PFSK-1 (cell line): Measurements from ENCODE around the gene RHOXF1.

Source experiments
- FOXP2 ChIP-seq: optimal IDR thresholded peaks from 2 replicates; pipeline ENCODE3; 2011; ENCODE audit warnings: borderline replicate concordance, control low read depth, inconsistent platforms; ENCODE audit not compliant: insufficient read depth; ENCODE audit errors: extremely low read length, extremely low read depth
- POLR2AphosphoS5 ChIP-seq: IDR thresholded peaks from 2 replicates; pipeline ENCODE4 v1.6.1; 2012; ENCODE audit warnings: low read depth, mild to moderate bottlenecking, control low read depth, low read length, moderate library complexity
- SIN3A ChIP-seq: IDR thresholded peaks from 2 replicates; pipeline ENCODE4 v1.6.1; 2012; ENCODE audit warnings: mild to moderate bottlenecking, low read length, moderate library complexity, borderline replicate concordance; ENCODE audit not compliant: insufficient read depth
- TAF1 ChIP-seq: IDR thresholded peaks from 2 replicates; pipeline ENCODE4 v1.6.1; 2012; ENCODE audit warnings: low read length, control low read depth, borderline replicate concordance; ENCODE audit not compliant: insufficient read depth
- TF ChIP-seq, protein P1 (sequence below), 2 experiments: IDR thresholded peaks; 2 replicates each; pipeline versions ENCODE4 v1.6.1 to v1.8.0; 2011 to 2012; ENCODE audit warnings: low read depth in 2 of 2, low read length in 2 of 2, control low read depth in 1 of 2, inconsistent platforms in 1 of 2, mild to moderate bottlenecking in 1 of 2, moderate library complexity in 1 of 2; ENCODE audit not compliant: insufficient read depth in 1 of 2

Gene RHOXF1

DNA sequence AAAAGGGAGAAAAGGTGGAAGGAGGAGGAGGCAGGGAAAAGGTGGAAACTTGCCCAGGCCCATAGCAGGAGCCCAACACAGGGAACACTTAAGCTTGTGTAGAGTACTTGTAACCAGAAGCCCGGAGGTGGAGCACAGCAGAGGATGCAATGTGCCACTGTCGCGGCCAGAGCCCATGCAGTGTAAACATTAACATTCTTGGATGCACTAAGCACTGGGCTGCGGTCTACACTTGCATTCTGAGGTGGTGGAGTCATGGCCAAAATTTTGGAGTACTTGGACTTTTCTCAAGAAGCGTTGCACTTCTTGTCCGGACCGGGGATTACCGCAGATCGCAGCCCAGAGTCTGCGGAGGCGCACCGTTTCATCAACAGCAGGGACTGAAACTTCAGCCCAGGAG is 4.5 kb upstream of the RHOXF1 start:
- no peak for TF ChIP-seq FOXP2
- TF ChIP-seq TAF1: no peak
- no peak for TF ChIP-seq POLR2AphosphoS5
- no peak for TF ChIP-seq SIN3A
- TF ChIP-seq, protein P1, sequence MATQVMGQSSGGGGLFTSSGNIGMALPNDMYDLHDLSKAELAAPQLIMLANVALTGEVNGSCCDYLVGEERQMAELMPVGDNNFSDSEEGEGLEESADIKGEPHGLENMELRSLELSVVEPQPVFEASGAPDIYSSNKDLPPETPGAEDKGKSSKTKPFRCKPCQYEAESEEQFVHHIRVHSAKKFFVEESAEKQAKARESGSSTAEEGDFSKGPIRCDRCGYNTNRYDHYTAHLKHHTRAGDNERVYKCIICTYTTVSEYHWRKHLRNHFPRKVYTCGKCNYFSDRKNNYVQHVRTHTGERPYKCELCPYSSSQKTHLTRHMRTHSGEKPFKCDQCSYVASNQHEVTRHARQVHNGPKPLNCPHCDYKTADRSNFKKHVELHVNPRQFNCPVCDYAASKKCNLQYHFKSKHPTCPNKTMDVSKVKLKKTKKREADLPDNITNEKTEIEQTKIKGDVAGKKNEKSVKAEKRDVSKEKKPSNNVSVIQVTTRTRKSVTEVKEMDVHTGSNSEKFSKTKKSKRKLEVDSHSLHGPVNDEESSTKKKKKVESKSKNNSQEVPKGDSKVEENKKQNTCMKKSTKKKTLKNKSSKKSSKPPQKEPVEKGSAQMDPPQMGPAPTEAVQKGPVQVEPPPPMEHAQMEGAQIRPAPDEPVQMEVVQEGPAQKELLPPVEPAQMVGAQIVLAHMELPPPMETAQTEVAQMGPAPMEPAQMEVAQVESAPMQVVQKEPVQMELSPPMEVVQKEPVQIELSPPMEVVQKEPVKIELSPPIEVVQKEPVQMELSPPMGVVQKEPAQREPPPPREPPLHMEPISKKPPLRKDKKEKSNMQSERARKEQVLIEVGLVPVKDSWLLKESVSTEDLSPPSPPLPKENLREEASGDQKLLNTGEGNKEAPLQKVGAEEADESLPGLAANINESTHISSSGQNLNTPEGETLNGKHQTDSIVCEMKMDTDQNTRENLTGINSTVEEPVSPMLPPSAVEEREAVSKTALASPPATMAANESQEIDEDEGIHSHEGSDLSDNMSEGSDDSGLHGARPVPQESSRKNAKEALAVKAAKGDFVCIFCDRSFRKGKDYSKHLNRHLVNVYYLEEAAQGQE (IDR thresholded peaks at IDR 0.05; ENCODE audit: insufficient read depth in 1 of 2, low read depth in 2 of 2, low read length in 2 of 2): no peak

DNA sequence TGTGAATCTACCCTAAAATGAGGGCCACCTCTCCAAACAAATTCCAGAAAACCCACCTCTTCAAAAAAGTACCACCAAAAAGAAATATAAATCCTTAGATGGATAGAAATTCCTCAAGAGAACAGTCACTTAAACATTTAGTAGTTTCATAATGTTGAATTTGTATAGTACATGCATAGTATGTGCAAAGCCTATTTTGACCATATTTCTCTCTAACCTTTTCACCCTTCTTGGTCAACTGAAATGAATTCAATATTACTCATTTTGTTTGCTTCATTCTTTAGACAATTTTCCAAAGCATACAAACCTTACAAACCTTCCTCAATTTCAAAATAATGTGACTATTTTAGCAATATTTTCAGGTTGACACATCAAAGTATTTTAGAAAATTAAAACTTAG is 4.1 kb downstream of the RHOXF1 start:
- TF ChIP-seq SIN3A (no peak), TAF1 (no peak), FOXP2 (no peak), POLR2AphosphoS5 (no peak)
- TF ChIP-seq, protein P1 (IDR thresholded peaks at IDR 0.05; ENCODE audit: insufficient read depth in 1 of 2, low read depth in 2 of 2, low read length in 2 of 2): no peak

DNA sequence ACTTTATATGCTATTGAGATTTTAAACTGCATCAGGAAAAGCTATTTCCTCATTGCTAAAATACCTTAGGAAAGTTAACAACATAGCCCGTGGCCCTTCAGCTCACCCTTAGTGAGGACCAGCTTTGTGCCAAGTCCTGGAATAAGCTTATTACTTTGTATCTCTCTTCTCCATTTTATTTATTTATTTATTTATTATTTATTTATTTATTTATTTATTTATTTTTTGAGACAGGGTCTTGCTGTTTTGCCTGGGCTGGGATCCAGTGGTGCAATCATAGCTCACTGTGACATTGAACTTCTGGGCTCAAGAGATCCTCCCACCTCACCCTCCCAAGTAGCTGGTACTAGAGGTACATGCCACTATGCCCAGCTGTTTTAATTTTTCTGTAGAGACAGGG is 6.3 kb downstream of the RHOXF1 start:
- TF ChIP-seq SIN3A (no peak), FOXP2 (no peak), TAF1 (no peak), POLR2AphosphoS5 (no peak)
- TF ChIP-seq, protein P1 (IDR thresholded peaks at IDR 0.05; ENCODE audit: insufficient read depth in 1 of 2, low read depth in 2 of 2, low read length in 2 of 2): no peak

DNA sequence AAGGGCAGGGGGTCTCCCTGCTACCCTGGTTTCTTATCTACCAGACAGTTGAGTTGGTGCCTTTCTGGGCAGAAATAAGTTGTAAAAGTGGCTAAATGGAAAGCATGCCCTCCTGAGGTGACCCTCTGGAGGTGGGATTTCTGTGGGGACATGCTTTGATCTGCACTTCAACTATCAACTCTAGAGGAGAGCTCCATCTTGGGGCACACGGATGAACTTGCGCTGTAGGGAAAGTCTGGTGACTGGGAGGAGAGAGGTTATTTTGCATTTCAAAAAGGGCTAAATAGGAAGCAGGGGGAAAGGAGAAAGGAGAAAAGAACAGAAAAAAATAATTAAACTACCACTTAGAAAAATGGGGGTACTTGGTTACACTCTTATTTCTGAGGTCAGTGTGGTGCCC is 25.5 kb downstream of the RHOXF1 start:
- no peak for TF ChIP-seq POLR2AphosphoS5
- TF ChIP-seq, protein P1 (IDR thresholded peaks at IDR 0.05; ENCODE audit: insufficient read depth in 1 of 2, low read depth in 2 of 2, low read length in 2 of 2): no peak

DNA sequence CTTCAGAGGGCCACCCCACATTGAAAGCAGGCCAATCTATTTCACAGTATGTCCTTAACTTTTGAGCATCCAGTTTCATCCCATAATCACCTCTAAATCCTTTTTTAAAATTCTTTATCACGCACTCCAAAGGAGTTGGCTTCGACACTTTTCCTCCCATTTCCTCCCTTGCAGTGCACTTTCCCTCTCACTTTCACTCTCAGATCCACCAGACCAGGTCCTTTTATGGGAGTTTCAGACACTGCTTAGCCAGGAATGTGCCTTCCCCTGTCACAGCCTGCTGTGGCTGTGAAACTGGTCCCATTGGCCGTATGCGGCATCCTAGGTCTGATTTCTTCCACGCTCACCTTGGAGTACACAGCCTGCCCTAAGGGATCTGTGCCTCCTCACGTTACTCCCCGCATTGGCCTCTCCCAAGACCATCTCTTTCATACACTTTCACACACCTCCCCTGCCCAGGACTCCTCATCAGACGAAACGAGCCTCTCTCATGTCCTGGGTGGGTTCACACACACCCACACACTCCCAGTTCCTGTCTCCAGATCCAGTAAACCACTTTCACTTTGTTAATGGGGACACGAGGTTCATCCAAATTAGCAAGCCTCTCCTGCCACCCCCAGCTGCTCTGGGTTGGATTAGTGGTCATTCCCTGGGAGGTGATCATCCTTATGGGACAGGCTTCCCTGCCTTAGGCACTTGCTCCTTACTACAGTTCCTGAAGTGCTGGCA is 28.3 kb downstream of the RHOXF1 start:
- TF ChIP-seq, protein P1 (IDR thresholded peaks at IDR 0.05; ENCODE audit: insufficient read depth in 1 of 2, low read depth in 2 of 2, low read length in 2 of 2): no peak
- TF ChIP-seq TAF1 (no peak), FOXP2 (no peak), SIN3A (no peak), POLR2AphosphoS5 (no peak)
